Measurements from ENCODE around the gene GHRHR.

GRCh38 chr7:30923009-30923773 lies 40.6 kb upstream of the GHRHR start:
- TF ChIP-seq CTCF (IDR thresholded peaks at IDR 0.05; ENCODE audit: low read length) (no peak), EZH2 (IDR thresholded peaks at IDR 0.05; ENCODE audit: borderline replicate concordance, low read length) (no peak)
